HG02870 (cell line): Measurements from ENCODE around the gene LAIR2.

Experiments
- ATAC-seq: cut with Tn5 transposase; IDR thresholded peaks from one replicate; pipeline ENCODE4 v1.9.1; 2021; ENCODE audit warnings: mild to moderate bottlenecking, moderate library complexity; ENCODE audit not compliant: unreplicated experiment

LAIR2 gene, protein sequence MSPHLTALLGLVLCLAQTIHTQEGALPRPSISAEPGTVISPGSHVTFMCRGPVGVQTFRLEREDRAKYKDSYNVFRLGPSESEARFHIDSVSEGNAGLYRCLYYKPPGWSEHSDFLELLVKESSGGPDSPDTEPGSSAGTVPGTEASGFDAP

DNA sequence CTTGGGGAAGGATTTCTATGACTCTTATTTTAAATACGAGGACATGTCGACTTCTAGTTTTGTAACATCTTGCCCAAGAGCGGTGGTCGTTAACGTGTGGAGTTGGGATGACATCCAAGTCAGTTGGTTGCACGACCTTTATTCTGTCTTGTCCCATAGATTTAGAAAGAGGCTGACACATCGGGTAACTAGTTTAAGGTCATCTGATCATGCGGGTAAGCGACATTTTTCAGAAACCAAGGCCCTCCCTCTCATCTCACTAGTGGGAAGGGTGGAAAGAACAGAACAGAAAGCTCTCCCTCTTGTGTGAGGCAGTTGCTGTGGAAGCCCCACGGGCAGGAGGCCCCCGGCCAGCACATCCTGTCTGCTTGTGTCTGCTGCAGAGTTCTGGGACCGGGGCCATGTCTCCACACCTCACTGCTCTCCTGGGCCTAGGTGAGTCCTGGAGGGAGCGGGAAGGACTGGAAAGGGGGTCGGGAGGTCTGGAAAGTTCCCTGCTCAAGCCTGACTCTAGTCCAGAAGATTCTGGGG is at the start of gene LAIR2:
Gene LAIR2 (plus strand): TSS at position 314 of the 531 bp plus-strand sequence. CDS start 88 bp downstream, at position 402.
- no peak for ATAC-seq

DNA sequence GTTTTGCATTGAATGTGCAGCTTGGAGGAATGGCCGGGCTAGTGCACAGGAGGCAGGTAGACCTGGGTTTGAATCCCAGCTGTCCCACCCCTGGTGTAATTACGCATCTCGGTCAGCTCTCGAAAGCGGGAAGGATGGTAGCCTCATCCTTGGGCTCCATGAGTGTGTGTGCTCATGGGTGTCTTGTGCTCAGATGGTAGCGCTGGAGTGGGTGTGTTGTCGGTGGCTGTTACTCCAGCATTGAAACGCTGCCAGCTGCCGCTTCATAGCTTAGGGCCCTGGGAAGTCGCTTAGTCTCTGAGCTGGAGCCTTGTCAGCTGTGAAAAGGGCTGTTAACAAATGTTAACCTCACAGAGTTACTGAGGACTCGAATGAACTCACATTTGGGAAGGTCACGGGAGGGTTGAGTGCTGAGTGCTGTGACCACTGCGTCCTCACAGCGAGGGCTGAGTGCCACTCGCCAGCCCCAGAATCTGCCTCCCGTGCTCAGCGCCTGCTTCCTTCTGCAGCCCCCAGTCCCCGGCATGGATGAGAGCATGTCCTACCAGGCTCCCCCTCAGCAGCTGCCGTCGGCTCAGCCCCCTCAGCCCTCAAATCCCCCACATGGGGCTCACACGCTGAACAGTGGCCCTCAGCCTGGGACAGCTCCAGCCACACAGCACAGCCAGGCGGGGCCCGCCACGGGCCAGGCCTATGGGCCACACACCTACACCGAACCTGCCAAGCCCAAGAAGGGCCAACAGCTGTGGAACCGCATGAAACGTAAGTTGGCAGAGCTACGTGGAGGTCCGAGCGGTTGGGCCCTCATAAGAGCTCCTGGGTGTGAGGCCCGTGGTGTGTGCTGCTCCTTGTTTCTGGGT is 48.5 kb upstream of the LAIR2 start:
- no peak for ATAC-seq

DNA sequence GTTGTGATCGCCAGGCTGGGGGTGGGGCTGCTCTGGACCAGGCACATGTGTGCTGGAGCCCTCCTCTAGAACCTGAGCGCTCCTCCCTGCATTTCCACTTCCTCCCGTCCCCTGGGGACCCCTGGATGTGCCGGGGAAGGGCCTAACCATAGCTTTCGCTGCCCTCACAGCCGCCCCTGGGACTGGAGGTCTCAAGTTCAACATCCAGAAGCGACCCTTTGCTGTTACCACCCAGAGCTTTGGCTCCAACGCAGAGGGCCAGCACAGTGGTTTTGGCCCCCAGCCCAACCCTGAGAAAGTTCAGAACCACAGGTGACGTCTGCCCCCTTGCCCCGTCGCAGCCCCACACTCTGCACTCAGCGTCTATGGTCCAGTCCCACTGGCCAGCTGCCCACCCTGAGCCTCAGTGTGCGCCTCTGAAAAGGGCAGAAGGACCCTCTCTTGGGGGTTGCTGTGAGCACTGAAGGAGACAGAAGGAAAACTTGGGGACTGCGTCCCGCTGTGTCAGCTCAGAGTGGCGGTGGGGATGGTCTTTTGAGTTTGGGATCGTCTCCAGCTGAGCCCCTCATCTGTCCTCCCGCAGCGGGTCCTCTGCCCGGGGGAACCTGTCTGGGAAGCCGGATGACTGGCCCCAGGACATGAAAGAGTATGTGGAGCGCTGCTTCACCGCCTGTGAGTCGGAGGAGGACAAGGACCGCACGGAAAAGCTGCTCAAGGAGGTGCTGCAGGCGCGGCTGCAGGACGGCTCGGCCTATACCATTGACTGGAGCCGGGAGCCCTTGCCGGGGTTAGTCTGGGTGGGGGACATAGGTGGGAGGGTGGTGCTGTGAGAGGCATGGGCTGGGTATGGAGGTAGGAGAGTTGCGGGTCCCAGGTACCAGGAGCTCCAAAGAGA is 47.6 kb upstream of the LAIR2 start:
- ATAC-seq: no peak

DNA sequence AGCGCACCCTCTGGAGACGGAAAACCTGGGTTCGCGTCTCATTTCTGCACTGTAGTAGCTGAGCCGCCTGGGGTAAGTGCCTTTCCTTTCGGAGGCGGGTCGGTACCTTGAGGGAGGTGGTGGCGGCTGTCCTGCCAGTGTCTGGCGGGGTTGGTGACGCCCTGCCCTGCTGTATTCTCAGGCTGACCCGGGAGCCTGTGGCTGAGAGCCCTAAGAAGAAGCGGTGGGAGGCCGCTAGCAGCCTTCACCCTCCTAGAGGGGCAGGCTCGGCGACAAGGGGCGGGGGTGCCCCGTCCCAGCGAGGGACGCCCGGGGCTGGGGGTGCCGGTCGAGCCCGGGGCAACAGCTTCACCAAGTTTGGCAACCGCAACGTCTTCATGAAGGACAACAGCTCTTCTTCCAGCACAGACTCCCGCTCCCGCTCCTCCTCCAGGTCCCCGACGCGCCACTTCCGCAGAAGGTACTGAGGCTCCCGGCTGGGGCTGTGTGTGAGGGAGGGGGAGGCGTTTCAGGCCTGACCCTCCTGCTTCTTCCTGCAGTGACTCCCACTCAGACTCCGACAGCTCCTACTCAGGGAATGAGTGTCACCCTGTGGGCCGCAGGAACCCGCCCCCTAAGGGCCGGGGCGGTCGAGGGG is 46.7 kb upstream of the LAIR2 start:
- no peak for ATAC-seq

DNA sequence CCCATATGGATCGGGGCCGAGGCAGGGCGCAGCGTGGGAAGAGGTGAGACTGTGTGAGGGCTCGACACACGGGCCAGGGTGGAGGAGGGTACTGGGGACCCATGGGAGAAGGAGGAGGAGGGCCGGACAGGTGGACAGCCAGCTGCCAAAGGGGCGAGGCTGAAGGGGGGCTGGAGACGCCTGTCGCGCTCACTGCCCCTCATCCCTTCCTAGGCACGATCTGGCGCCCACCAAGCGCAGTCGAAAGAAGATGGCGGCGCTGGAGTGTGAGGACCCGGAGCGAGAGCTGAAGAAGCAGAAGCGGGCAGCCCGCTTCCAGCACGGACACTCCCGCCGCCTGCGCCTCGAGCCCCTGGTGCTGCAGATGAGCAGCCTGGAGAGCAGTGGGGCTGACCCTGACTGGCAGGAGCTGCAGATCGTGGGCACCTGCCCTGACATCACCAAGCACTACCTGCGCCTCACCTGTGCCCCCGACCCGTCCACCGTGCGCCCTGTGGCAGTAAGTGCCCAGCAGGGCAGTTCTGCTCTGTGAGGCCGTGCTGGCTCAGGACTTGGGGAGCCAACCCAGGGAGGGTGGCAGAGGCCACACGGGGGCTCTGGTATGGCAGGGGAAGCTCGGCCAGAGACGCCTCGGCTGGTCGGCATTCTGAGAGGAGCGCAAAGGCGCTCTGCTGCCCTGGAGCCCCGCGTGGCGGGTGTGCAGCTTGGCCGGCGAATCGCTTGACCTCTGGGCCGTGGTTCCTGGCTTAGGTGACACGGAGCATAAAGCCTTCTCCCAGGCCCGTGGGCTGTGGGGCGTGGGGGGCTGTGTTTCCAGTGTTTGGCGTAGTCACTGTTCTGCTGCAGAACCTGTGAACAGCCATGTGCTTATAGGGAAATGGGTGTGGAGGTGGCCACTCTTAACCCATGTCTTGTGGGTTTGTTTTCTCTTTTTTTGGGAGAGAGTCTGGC is 45.9 kb upstream of the LAIR2 start:
- no peak for ATAC-seq

DNA sequence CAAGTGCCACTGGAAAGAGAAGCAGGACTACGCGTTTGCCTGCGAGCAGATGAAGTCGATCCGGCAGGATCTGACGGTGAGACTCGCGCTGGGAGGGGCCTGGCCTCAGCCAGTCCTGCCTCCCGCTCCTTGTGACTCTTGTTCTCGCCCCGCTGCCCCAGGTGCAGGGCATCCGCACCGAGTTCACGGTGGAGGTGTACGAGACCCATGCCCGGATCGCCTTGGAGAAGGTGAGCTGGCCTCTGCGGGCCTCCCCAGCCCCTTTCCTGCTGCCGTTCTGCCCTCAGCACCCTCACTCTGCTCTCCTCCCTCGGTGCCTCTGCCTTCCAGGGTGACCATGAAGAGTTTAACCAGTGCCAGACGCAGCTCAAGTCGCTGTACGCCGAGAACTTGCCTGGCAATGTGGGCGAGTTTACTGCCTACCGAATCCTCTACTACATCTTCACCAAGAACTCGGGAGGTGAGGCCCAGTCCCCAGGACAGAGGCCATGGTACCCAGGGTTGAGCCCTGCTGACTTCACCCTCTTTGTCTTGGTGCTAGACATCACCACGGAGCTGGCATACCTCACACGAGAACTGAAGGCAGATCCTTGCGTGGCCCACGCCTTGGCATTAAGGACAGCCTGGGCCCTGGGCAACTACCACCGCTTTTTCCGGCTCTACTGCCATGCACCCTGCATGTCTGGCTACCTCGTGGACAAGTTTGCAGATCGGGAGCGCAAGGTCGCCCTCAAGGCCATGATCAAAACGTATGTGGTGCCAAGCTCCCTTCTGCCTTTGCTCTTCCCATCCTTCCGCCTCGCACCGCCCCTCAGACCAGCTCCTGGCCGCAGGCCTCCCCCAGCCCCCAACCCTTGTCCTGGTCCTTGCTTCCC is 44.6 kb upstream of the LAIR2 start:
- ATAC-seq: no peak

DNA sequence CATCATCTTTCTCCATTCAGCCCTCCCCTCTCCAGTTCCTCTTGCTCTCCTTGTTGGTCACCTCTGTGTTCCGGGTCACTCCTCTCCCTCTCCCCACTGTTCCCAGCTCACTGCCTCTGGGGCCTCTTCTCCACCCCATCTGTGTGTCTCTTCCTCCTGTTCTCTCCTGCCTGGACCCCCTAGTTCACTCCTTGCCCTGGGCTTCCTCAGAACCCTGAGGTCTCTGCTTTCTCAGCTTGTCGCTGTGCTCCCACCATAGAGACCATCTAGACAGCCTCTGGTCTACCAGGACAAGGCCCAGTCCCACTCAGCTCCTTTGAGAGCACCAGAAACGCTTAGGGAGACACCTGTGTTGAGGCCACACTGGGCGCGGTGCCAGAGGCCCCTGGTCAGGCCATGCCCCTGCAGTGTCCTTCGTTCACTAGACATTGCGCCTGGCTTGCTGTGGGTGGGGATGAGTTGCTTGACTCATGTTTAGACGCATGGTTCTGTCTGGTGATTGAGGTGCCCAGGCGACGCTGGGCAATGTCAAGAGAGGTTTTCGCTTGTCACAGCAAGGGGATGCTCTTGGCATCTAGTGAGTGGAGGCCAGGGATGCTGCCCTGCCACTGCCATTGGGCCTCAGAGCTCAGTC is 43.9 kb upstream of the LAIR2 start:
- ATAC-seq: no peak

DNA sequence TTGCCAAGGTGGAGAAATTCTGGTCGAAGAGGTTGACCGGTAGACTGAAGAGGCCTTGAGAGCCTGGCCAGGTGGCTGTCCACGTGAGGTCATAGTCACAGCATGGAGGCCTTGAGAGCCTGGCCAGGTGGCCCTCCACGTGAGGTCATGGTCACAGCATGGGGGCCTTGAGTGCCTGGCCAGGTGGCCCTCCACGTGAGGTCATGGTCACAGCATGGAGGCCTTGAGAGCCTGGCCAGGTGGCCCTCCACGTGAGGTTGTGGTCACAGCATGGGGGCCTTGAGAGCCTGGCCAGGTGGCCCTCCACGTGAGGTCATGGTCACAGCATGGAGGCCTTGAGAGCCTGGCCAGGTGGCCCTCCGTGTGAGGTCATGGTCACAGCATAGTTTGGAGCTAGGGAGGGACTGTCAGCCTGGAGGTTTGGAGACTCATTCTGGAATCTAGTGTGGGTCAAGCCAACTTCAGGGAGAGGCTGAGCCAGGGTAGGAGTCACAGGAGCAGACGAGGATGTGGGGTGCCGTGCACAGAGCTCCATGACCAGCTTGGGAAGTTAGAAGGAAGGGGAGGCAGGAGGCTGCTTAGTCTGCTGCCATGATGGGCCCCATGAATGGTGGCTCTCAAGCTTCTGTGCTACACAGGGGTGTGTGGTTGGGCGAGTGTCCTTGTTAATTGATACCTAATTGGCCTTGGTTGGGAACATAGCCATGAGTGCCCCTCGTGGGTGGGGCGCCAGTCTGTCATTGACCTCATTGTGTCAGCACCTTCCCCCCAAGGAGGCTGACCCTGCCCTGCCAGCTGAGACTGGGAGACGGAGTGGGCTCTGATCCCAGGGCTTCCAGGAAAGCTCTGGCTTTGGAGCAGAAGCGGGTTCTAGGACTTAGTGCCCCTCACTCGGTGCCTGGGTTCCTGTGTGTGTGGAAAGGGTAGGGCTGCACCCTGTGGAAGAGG is 43.1 kb upstream of the LAIR2 start:
- ATAC-seq: no peak

DNA sequence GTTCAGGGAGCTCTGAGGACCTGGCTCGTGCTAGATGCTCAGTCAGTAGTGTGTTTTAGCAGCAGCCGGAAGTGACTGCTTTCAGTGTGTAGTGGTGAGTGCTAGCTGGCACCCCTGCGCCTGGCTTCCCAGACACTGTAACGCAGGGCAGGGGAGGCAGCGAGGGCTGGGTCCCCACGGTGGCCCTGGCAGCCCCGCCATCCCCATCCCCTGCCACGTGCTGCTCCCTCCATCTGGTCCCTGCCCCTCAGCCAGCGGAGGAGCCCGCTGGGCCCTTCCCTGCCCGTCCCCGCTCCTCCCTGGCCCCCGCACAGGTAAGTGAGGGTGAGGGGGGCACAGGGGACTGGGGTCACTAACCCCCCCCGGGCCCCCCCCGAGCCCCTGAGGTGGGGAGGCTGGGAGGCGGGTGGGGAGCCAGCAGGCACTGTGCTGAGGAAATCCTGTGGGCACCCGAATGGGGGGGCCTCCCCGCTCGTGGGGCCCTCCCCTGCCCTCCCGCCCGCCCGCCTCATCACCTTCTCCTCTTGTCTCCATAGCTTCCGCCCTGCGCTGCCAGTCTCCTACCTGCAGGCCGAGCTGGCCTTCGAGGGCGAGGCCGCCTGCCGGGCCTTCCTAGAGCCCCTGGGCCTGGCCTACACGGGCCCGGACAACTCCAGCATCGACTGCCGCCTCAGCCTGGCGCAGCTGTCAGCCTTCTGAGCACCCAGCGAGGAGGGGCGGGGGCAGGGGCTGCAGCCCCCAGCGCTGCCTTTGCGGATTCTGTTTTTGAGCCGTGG is 42.2 kb upstream of the LAIR2 start:
- ATAC-seq: no peak

DNA sequence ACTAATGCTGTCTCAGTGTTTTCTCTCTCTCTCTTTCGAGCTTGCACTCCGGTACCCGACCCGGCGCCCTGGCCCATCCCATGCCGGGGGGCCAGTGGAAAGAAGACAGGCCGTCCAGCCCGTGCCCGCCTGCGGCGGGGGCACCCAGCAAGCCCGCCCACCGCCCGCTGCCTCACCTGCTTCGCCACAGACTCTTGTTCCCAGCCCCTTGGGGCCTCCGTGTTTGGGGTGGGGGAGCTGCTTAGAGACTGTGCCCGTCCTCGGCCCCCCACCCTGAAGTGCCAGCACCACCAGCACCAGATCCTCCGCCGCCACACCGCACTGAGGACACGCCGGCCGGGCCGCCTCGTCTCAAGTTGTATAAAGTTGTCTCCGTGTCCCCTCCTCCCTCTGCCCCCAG is 41.4 kb upstream of the LAIR2 start:
- no peak for ATAC-seq

DNA sequence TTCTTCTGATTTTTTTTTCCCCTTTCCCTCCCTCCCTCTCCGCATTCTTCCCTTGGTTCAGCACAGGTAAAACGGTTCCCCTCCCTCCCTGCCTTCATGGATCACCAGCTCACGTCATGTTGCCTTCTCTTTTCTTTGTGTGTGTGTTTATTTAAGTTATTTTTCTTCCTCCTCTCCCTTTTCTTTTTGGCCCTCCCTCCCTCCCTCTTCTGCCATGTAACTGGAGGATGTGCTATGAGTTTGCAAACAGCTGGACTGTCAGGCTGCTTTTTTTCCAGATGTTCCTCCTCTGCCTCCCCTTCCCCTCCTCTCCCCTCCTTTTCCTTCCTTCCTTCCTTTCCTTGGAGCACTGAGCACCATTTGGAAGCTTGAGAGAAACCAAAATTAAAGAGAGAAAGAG is 41.0 kb upstream of the LAIR2 start:
- ATAC-seq: no peak

DNA sequence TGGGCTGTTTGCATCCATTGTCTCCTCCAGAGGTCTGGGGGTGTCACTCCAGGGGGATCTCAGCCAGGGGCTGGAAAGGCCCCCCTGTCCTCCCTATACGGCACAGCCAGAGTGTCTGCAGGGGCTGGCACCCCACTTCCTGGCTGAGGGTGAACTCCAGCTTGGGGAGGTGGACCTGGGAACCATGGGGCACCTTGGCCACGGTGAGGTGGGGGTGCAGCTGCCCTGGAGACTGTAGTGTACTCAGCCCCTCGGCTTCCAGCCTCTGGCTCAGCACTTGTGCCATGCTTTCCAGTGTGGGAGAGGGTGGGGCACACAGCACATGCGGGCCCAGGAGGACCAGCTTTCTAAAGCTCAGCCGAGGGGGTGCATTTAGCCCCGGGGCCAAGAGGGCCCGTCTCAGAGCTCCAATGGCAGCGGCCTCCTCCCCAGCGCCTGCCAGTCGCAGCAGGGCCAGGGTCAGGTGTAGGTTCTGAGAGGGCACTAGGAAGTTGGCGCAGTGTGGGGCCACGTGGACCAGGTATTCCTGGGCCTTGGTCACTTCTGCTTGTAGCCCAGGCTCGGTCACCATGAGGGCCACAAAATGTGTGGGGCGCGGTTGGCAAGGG is 40.5 kb upstream of the LAIR2 start:
- no peak for ATAC-seq

DNA sequence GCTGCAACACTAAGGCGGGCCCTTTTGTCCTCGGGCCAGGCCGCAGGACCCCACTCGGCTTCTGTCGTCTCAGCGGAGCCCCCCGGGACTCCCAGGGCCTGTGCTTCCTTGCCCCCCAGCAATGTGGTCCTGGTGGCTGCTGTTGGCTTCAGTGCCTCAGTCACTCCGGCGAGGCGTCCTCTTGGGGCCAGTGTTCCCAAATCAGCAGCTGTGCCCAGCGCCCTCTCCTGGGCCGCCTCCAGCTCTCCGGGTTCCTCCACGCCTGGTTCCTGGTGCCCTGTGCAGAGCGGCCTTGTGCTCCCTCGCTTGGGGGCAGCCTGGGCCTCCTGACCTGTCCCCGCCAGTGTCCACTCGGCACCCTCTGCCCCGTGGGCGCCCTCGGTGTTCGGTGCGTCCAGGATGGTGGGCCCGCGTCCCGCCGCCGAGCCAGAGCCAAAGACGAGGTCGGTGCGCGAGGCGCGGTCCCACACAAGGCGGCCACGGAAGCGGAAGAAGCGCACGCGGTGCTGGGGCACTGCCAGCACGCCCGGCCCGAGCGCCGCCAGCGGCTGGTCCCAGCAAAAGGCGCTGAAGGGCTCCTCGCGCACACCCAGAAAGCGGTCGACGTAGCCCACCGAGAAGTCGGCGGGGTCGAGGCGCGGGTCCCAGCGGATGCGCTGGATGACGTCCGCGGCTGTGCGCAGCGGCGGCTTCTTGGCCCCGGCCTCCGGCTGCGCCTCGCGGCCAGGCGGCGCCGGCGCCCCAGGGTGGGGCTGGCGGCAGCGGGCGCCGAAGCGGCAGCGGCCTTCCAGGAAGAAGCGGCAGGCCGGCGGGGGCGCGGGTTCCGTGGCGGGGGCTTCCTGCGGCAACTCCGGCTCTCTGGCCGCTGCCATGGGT is 39.7 kb upstream of the LAIR2 start:
- peak; percentile 1 for ATAC-seq

DNA sequence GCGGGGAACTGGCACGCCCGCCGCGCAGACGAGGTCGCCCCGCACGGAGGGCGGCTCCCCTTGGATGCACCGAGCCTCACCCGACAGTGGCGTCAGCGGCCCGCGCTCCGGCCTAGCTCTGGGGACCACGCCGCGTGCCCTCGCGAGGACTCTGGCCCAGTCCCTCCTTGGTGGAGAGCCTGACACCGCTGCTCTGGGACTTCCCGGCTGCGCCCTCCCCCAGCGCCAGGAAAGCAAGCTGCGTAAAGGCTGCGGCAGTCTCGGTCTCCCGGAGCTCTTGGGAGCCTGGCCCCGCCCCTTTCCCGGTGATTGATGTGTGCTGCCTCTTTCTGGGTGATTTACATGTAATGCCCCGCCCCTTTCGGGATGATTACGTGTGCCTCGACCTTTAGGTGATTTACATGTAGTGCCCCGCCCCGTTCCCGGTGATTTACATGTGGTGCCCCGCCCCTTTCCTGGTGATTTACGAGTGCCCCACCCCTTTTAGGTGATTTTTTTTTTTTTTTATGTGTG is 39.0 kb upstream of the LAIR2 start, which contains the start of gene LENG9:
Gene LENG9 (minus strand): TSS at position 248 of the 513 bp plus-strand sequence. CDS start 252 bp downstream, outside the sequence.
- ATAC-seq: peak; percentile 61
